ENCODE results near the gene ARMC12.
A peak's percentile ranks its signal among the peaks of the same experiment; 100 is the strongest.
"Not testable (repeated sequence)": the region's sequence is repeated elsewhere in the genome, so short reads cannot be mapped to it uniquely, and the experiment has no call there.

The ARMC12 gene, protein sequence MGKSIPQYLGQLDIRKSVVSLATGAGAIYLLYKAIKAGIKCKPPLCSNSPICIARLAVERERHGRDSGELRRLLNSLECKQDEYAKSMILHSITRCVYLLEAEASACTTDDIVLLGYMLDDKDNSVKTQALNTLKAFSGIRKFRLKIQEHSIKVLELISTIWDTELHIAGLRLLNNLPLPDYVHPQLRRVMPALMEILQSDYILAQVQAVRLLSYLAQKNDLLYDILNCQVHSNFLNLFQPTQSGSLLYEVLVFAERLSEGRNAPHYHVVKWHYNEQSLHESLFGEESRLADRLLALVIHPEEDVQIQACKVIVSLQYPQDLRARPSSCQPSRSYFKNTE

DNA sequence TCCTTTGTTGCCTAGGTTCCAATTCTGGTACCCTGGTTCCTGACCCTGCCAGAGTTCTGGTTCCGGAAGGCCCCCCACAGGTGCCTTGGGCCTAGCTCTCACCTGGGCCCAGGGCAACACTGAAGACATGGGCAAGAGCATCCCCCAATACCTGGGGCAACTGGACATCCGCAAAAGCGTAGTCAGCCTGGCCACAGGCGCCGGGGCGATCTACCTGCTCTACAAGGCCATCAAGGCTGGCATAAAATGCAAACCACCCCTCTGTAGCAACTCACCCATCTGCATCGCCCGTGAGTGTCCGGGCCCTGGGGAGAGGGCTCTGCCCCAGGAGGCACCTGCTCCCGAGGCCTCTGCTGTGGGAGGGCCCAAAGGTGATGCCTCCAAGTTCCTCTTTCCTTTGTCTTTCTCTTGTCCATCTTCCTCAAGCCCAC lies at the start of gene ARMC12:
Gene ARMC12 (plus strand): TSS at position 51 of the 431 bp plus-strand sequence. CDS start 77 bp downstream, at position 128.
- no peak for DNase-seq

DNA sequence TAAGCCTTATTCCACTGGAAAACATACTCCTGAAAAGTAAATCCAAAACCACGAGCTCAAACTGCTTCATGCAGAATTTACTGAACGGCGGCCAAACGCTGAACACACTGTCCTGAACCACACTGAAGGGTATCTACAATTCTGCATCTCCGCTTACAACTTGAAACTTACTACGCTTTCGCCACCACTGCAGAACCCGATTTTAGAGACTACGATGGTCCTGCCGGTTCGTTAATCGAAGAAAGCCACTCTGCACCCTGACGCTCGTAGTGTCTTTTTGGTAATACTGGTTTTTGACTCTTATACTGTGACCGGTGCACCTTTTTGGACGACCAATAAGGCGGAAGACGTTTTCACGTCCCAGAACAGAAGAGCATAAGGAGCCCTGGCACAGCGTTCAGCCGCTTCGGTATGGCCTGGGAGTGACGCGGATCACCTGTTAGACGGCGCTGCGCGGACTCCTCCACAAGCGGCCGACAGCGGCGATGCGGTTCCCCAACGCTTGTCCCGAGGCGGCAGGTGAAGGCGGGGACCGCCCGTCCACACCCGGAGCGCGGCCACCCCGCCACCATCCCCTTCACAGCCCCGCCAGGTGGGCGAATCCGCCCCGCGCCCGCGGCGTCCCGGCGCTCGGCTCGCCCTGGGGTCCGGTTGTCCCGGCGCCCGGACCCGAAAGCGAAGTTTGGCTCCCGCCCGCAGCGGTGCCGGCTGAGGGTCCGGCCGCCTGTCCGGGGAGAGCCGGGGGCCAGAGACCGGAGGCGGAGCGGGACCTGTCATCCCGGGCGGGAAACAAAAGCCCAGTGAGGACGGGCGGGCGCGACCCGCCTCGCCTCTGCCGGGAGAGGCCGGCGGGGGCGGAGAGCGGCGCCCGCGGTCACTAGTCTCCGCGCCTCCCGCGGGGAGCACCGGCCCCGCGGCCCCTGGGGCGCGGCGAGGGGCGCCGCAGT lies 48.9 kb upstream of the ARMC12 start:
- DNase-seq = peak; percentile 41

DNA sequence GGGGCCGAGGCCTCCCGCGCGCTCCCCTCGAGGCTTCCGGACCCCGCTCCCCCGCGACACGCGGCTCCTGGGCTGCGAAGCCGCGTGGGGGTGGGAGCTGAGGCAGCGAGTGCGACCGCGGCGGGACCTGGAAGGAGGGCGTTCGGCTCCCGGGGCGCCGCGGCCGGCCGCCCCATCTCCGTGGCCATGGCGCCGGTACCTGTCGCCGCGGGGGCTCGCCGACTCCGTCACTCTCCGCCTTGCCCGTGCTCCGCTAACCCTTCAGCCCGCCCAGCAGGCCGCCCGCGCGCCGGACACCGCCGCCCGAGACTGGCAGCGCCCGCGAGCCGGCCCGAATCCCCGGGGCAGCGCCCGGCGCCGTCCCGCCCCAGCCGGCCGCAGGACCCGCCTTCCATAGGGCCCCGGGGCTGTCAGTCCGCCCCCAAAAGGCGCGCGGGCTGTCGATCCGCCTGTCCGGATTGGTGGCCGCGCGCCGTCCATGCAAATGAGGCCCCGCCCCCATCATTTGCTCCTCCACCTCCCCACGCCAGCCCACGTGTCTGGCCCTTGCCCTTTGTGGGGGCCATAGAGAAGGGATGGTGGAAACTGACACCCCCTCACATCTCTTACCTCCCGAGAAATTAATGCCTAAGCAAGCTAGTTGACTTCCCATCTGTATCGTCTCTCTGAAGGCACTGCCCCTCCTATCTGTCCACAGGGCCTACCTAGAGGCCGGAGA lies 48.1 kb upstream of the ARMC12 start, which contains the start of gene FKBP5:
Gene FKBP5 (minus strand): TSS at position 311 of the 718 bp plus-strand sequence. CDS start 46,091 bp downstream, outside the sequence.
- peak; percentile 89 for DNase-seq

DNA sequence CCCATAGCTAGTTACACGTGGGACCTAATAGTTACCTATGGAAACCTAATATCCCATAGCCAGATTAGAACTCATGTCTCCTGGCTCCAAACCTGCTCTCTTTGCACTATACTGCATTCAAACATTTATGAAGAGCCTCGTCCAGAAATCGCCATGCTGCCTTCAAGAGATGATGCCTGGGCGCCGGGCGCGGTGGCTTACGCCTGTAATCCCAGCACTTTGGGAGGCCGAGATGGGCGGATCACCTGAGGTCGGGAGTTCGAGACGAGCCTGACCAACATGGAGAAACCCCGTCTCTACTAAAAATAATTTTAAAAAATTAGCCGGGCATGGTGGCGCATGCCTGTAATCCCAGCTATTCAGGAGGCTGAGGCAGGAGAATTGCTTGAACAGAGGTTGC lies 46.8 kb upstream of the ARMC12 start:
- not testable (repeated sequence) for DNase-seq

DNA sequence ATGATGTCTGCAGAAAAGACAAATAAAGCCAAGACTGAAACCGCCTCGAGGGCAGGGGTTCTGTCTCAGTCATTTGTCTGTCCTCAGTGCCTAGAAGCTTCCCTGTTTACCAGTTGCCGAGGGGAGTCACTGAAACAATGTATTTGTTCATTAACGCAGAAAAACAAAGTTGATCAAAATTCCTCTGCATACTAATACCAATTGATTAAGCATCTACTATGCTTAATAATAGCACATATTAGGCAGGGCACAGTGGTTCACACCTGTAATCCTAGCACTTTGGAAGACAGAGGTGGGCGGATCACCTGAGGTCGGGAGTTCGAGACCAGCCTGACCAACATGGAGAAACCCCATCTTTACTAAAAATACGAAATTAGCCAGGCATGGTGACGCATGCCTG lies 46.3 kb upstream of the ARMC12 start:
- DNase-seq = no peak

DNA sequence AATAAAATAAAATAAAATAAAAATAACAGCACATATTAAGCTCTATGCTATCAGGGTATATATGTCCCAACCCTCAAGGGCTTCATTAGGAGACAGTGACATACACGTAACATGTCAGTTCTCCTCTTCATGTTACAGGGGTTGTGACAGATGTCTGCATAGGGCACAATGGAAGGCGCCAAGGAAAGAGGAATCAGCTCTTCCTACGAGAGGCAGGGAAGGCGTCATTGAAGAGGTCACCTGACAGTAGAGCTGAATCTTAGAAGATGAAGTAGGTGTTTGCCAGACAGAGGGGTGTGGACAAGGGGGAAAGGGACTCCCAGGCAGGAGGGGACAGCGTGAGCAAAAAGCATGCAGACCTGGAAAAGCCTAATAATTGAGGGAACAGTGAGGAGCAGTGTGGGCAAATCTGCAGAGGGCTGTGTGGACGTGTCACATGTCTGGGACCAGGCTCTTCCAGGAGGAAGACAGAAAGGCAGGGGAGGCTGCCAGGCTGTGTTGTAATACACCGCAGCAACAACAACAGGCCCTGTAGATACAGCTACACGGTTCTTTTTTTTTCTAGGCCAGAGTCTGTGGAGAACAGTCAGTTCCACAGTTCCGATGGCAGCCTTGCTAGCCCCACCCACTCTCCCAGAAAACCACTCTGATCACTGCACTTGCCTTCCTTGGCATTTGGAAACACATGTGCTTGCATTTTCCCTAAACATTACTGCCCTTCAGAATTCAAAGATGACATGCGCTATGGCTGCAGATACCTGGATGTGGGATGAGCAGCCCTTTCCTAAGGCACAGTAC lies 45.6 kb upstream of the ARMC12 start:
- no peak for DNase-seq

DNA sequence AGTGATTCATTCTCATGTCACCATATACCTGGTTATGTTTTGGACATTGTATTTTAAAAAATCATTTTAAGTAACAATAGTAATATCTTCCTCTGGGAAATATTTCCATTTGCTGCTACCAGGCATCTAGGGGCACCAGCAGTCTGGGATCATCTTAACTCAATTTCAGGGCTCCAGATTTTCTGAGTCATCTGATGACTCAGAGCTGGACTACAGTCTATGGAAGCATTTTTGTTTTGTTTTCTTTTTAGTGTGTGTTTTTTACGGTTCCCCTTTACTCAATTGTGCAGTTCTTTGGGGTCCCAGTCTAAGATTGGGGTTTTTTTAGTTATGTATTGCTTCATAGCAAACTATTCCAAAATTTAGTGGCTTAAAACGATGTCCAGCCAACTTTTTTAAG lies 42.4 kb upstream of the ARMC12 start:
- peak; percentile 43 for DNase-seq

DNA sequence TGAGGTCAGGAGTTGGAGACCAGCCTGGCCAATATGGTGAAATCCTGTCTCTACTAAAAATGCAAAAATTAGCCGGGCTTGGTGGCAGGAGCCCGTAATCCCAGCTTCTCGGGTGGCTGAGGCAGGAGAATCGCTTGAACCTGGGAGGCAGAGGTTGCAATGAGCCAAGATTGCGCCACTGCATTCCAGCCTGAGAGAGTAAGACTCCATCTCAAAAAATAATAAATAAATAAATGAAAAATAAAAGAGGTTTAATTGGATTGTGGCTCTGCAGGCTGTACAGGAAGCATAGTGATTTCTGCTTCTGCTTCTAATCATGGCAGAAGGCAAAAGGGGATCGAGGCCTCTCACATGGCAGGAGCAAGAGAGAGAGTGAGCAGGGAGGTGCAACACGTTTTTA lies 38.4 kb upstream of the ARMC12 start:
- not testable (repeated sequence) for DNase-seq

DNA sequence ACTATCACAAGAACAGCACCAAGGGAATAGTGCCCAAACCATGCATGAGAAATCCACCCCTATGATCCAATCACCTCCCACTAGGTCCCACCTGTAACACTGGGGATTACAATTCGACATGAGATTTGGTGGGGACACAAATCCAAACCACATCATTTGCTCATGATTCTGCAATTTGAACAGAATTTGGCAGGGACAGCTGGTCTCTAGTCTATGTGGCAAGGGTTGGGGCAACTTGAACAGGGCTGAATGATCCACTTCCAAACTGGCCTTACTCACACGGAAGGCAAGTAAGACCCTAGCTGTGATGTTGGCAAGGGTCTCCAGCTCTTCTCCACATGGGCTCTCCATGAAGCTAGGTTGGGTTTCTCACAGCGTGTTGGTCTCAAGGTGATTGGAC lies 38.0 kb upstream of the ARMC12 start:
- DNase-seq = no peak

DNA sequence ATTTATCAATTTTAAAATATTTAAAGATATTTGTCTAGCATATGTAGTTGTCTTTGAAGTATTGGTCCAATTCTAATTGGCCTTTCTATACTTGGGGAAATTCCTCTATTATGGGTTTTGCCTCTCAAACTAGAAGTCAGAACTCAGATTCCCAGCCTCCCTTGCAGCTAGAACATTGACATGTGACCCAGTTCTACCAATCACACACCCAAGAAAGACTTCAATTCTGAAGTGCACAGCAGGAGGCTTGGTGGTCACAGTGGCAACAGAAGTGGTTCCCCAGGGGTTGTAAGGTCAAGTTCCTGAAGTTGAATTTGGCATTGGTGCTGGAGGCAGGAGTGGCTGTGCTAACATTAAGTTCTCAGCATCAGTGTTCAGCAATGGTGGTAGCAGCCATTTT lies 33.3 kb upstream of the ARMC12 start:
- no peak for DNase-seq

DNA sequence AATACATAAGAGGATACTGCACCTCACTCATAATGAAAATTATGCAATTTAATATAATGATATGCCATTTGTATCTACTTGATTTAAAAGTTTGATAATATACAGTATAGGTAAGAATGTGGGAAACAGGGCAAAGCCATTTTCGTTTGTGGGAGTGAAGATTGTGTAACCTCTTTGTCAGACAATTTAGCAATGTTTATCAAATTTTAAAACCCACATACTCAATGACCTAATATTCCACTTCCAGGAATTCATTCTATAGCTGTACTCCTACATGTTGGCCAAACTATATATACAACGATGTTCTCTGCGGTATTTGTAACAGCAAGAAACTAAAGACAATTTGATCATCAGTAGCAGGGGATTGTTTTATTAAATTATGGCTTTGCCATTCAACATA lies 30.4 kb upstream of the ARMC12 start:
- no peak for DNase-seq

DNA sequence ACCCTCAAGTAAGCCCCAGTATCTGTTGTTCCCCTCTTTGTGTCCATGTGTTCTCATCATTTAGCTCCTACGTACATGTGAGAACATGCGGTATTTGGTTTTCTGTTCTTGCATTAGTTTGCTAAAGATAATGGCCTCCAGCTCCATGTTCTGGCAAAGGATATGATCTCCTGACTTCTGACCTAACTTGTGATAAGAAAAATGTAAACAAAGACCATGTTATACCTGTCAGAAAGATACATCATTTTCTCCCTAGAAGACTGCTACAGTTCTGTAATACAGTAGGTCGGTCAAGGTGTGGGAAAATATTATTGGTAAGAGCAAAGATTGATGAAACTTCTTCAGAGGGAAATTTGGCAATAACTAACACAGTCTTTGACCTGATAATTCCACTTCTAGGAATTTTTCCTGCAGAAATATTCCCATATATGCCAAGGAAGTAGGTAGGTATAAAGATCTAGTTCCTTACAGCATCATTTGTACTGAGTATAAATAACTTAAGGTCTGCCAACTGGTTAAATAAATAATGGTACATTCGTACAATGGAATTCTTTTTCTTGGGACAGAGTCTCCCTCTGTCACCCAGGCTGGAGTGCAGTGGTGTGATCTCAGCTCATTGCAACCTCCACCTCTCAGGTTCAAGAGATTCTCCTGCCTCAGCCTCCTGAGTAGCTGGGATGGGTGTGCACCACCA lies 29.0 kb upstream of the ARMC12 start:
- DNase-seq = no peak

DNA sequence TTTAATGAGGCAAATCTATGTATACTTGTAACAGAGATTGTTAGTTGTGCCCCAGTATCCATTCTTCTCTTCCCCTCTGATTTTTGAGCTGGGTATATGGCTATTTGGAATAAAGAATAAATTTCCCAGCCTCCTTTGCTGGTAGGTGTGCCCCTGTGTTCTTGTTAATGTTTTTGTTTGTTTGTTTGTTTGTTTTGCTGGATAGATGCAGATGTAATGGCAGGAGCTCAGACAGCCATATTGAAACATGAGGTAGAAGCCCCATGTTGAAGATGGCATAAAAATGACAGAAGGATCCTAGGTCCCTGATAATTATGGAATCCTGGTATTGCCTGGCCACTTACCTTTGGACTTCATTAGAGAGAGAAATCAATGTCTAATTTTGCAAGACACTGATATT lies 28.2 kb upstream of the ARMC12 start:
- no peak for DNase-seq

DNA sequence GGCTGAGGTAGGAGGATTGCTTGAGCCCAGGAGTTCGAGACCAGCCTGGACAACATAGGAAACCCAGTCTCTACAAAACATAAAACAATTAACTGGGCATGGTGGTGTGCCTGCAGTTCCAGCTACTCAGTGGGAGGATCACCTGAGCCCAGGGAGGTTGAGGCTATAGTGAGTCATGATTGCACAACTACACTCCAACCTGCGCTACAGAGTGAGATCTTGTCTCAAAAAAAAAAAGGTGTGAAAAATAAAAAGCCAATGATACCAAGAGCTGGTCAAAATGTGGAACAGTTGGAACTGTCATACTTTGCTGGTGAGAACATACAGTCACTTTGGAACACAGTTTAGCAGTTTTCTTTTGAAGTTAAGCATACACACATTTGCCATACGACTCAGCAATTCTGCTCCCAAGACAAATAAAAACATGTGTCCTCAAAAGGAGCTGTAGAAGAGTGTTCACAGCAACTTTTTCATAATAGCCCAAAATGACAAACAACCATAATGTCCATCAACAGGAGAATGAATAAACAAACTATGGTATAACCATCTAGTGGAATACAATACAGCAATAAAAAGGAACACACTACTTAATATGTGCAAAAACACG lies 26.5 kb upstream of the ARMC12 start:
- no peak for DNase-seq

DNA sequence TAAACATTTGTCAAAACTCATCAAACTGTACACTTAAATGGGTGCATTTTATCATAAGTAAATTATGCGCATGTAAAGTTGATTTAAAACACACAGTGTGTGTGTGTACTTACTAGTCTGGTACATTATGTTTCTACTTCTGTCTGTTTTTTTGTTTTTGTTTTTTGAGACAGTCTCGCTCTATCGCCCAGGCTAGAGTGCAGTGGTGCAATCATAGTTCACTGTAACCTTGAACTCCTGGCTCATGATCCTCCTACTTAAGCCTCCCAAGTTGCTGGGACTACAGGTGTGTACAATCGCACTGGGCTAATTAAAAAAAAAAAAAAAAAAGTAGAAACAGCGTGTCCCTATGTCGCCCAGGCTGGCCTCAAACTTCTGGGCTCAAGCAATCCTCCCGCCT lies 25.1 kb upstream of the ARMC12 start:
- no peak for DNase-seq

DNA sequence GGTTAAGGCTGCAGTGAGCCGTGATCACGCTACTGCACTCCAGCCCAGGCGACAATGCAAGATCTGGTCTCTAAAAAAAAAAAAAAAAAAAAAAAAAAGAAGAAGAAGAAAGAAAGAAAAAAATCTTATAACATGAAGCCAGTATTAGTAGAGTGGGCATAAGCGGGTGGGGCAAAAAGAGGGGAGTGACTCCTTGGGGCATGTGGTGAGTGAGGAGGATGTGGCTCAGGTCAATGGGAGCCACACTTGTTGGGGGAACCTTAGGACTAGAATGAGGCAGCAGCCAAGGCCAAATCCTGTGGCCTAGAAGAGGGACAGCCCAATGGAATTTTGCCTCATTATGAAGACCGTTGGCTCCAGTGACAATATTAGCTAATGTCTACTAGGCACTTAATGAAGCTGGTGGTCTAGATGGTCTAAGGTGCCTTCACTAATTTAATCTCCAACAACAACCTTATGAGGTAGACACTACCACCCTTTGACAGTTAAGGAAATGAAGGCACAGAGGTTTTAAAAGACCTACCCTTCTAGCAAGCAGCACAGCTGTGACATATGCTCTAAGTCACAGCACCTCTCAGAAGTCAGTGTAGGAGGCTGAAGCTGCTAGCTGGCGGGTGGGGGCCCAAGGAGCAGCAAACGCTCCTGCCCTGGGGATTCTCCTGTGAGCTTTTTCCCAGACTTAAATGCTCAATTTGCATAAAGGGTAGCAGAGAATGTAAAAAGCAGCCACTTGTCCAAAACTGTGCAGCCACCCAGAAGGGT lies 23.6 kb upstream of the ARMC12 start:
- no peak for DNase-seq

DNA sequence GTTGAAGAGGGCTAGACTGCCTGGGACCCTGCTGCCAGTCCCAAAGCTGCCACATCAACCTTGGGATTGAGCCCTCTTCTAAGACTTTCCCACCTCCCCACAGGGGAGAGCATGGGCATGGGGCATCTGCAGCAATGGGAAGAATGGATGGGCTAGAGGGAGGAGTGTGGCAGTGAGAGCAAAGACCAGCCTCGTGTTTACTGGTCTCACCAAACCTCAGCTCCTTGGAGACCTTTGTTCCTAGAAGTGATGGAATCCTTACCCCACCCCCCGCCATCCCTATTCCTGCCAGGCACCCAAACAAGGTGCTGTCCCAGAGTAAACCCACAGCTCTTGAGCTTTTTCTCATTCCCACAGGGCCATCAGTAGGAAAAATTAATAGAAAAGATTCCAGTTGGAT lies 20.0 kb upstream of the ARMC12 start:
- DNase-seq = no peak

DNA sequence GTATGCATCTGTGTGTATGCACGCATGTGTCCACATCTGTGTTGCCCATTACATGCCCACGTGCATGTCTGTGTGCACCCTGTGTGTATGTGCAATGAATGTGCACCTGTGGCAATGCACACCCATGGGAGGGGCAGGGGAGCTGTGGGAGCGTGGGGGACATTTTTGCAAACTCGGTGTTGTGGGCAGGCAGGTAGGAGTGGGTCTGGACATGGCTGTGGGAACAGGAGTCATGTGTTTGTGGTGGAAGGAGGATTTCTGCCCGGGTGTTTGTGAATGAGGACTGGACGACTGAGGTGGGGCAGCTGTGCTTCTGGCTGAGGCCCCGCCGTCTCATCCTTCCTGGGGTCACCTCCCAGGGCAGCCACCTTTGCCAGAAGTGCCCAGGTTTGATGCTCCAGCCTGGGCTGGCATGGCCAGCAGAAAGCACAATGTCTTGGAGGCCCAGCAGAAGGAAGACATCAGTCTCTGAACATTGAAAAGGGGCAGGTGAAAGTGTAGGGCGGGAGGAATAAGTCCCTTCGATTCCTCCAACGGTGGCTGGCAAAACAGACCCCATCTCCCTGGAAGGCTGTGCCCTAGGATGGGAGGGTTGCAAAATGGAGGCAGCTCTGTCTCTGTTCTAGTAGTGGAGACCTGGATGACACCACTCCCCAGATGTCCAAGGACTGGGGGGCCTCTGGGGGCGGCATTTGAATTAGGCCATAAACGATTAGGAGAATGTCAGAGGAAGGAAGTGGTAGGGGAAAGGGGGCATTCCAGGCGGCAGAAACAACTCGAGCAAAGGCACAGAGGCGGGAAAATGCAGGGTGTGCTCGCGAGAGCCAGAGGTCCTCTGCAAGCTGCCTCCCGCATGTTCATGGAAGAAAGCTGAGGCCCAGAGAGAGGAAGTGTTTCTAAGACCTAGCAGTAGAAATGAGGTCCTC lies 19.1 kb upstream of the ARMC12 start:
- DNase-seq = no peak

DNA sequence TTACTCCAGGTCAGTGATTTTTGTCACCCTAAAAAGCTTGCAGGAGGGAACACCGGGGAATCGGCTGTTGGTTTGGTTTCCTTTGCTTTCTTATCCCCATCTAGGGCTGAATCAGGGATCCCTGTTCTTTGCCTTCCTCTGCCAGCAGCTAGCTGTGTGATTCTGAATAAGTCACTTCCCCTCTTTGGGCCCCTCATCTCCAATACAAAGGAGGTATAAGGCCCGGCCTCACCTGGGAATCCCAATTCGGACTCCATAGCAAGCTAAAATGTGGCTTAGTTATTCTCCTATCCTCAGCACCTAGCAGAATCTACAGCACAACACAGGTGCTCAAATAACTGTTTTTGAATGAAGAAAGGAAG lies 18.5 kb upstream of the ARMC12 start:
- no peak for DNase-seq
